ENCODE results near the gene ADAM23.

The ADAM23 gene

GRCh38 chr2:206430452-206430851 is 12.9 kb upstream of the ADAM23 start:
- Histone ChIP-seq H3K4me1 (ENCODE audit: insufficient read depth, low read length) (no peaks in the 10 kb centered on the region), H3K9ac (ENCODE audit: low read depth, low read length) (no peak overlapping the region)

GRCh38 chr2:206431439-206431838 is 11.9 kb upstream of the ADAM23 start:
- Histone ChIP-seq H3K36me3 (ENCODE audit: insufficient read depth, low read length) (no peaks in the 10 kb centered on the region), H3K4me1 (ENCODE audit: insufficient read depth, low read length) (no peaks in the 10 kb centered on the region), H3K9ac (ENCODE audit: low read depth, low read length) (no peak overlapping the region), H3K9me3 (ENCODE audit: control insufficient read depth, insufficient read depth, low read length) (no peaks in the 10 kb centered on the region)

More at GRCh38 chr2:206430452-206430851, 12.9 kb upstream of the ADAM23 start:
- no peaks in the 10 kb centered on the region for H3K9me3 ChIP-seq (ENCODE audit: control insufficient read depth, insufficient read depth, low read length)
- no peaks in the 10 kb centered on the region for H3K36me3 ChIP-seq (ENCODE audit: insufficient read depth, low read length)

- Histone ChIP-seq H3K9ac (ENCODE audit: low read depth, low read length) (no peak overlapping the region), H3K36me3 (ENCODE audit: insufficient read depth, low read length) (no peaks in the 10 kb centered on the region), H3K4me1 (ENCODE audit: insufficient read depth, low read length) (no peaks in the 10 kb centered on the region), H3K9me3 (ENCODE audit: control insufficient read depth, insufficient read depth, low read length) (no peaks in the 10 kb centered on the region)
Observed at GRCh38 chr2:206432193-206433082, 10.9 kb upstream of the ADAM23 start.

- no peak overlapping the region for H3K9ac ChIP-seq (ENCODE audit: low read depth, low read length)
- no peaks in the 10 kb centered on the region for H3K36me3 ChIP-seq (ENCODE audit: insufficient read depth, low read length)
Observed at GRCh38 chr2:206433190-206433589, 10.1 kb upstream of the ADAM23 start.

GRCh38 chr2:206433686-206434085 is 9.6 kb upstream of the ADAM23 start:
- H3K4me1 ChIP-seq (ENCODE audit: insufficient read depth, low read length), result peaks cover 7% of the 10 kb centered on the region; the same call in 1 of the 2 replicates
- H3K9ac ChIP-seq (ENCODE audit: low read depth, low read length), result no peak overlapping the region
- H3K9me3 ChIP-seq (ENCODE audit: control insufficient read depth, insufficient read depth, low read length), result no peaks in the 10 kb centered on the region
- H3K36me3 ChIP-seq (ENCODE audit: insufficient read depth, low read length), result no peaks in the 10 kb centered on the region

More at GRCh38 chr2:206433190-206433589, 10.1 kb upstream of the ADAM23 start:
- Histone ChIP-seq H3K9me3 (ENCODE audit: control insufficient read depth, insufficient read depth, low read length) (no peaks in the 10 kb centered on the region), H3K4me1 (ENCODE audit: insufficient read depth, low read length) (peaks cover 2% of the 10 kb centered on the region; the same call in 1 of the 2 replicates)

- Histone ChIP-seq H3K9me3 (ENCODE audit: control insufficient read depth, insufficient read depth, low read length) (no peaks in the 10 kb centered on the region), H3K4me1 (ENCODE audit: insufficient read depth, low read length) (peaks cover 7% of the 10 kb centered on the region; the same call in 1 of the 2 replicates), H3K36me3 (ENCODE audit: insufficient read depth, low read length) (no peaks in the 10 kb centered on the region), H3K9ac (ENCODE audit: low read depth, low read length) (no peak overlapping the region)
Observed at GRCh38 chr2:206435742-206436141, 7.6 kb upstream of the ADAM23 start.

- Histone ChIP-seq H3K36me3 (ENCODE audit: insufficient read depth, low read length) (no peaks in the 10 kb centered on the region), H3K9ac (ENCODE audit: low read depth, low read length) (no peak overlapping the region), H3K9me3 (ENCODE audit: control insufficient read depth, insufficient read depth, low read length) (no peaks in the 10 kb centered on the region), H3K4me1 (ENCODE audit: insufficient read depth, low read length) (peaks cover 7% of the 10 kb centered on the region; the same call in 1 of the 2 replicates)
Observed at GRCh38 chr2:206438196-206438724, 5.1 kb upstream of the ADAM23 start.

GRCh38 chr2:206442474-206442832 is 879 bp upstream of the ADAM23 start:
- H3K9ac ChIP-seq (ENCODE audit: low read depth, low read length), result peak overlapping the region; percentile 63; the same call in 1 of the 2 replicates
- H3K9me3 ChIP-seq (ENCODE audit: control insufficient read depth, insufficient read depth, low read length), result no peaks in the 10 kb centered on the region
- peaks cover 13% of the 10 kb centered on the region for H3K4me1 ChIP-seq (ENCODE audit: insufficient read depth, low read length)
- H3K36me3 ChIP-seq (ENCODE audit: insufficient read depth, low read length), result no peaks in the 10 kb centered on the region

- no peaks in the 10 kb centered on the region for H3K9me3 ChIP-seq (ENCODE audit: control insufficient read depth, insufficient read depth, low read length)
- no peaks in the 10 kb centered on the region for H3K36me3 ChIP-seq (ENCODE audit: insufficient read depth, low read length)
- peak overlapping the region; percentile 63 for H3K9ac ChIP-seq (ENCODE audit: low read depth, low read length)
- peaks cover 17% of the 10 kb centered on the region for H3K4me1 ChIP-seq (ENCODE audit: insufficient read depth, low read length)
Observed at GRCh38 chr2:206443735-206444527, 599 bp downstream of the ADAM23 start.

- peaks cover 17% of the 10 kb centered on the region for H3K4me1 ChIP-seq (ENCODE audit: insufficient read depth, low read length)
- no peak overlapping the region for H3K9ac ChIP-seq (ENCODE audit: low read depth, low read length)
- no peaks in the 10 kb centered on the region for H3K36me3 ChIP-seq (ENCODE audit: insufficient read depth, low read length)
- no peaks in the 10 kb centered on the region for H3K9me3 ChIP-seq (ENCODE audit: control insufficient read depth, insufficient read depth, low read length)
Observed at GRCh38 chr2:206445948-206446347, 2.6 kb downstream of the ADAM23 start.

- H3K9ac ChIP-seq (ENCODE audit: low read depth, low read length), result no peak overlapping the region
- H3K36me3 ChIP-seq (ENCODE audit: insufficient read depth, low read length), result no peaks in the 10 kb centered on the region
- no peaks in the 10 kb centered on the region; the same call in 1 of the 2 replicates for H3K9me3 ChIP-seq (ENCODE audit: control insufficient read depth, insufficient read depth, low read length)
- peaks cover 13% of the 10 kb centered on the region for H3K4me1 ChIP-seq (ENCODE audit: insufficient read depth, low read length)
Observed at GRCh38 chr2:206452242-206452641, 8.9 kb downstream of the ADAM23 start.

GRCh38 chr2:206452750-206453149 is 9.4 kb downstream of the ADAM23 start:
- Histone ChIP-seq H3K4me1 (ENCODE audit: insufficient read depth, low read length) (peaks cover 8% of the 10 kb centered on the region), H3K9me3 (ENCODE audit: control insufficient read depth, insufficient read depth, low read length) (no peaks in the 10 kb centered on the region; the same call in 1 of the 2 replicates), H3K36me3 (ENCODE audit: insufficient read depth, low read length) (no peaks in the 10 kb centered on the region), H3K9ac (ENCODE audit: low read depth, low read length) (no peak overlapping the region)

- H3K9ac ChIP-seq (ENCODE audit: low read depth, low read length), result no peak overlapping the region
- H3K9me3 ChIP-seq (ENCODE audit: control insufficient read depth, insufficient read depth, low read length), result no peaks in the 10 kb centered on the region; the same call in 1 of the 2 replicates
- H3K4me1 ChIP-seq (ENCODE audit: insufficient read depth, low read length), result no peaks in the 10 kb centered on the region
- H3K36me3 ChIP-seq (ENCODE audit: insufficient read depth, low read length), result no peaks in the 10 kb centered on the region
Observed at GRCh38 chr2:206456078-206456754, 12.9 kb downstream of the ADAM23 start.

- Histone ChIP-seq H3K4me1 (ENCODE audit: insufficient read depth, low read length) (0 out of 2 replicates have a peak, but pooled peaks cover 5% of the 10 kb centered on the region), H3K9ac (ENCODE audit: low read depth, low read length) (no peak overlapping the region), H3K36me3 (ENCODE audit: insufficient read depth, low read length) (no peaks in the 10 kb centered on the region), H3K9me3 (ENCODE audit: control insufficient read depth, insufficient read depth, low read length) (no peaks in the 10 kb centered on the region; the same call in 1 of the 2 replicates)
Observed at GRCh38 chr2:206457188-206457634, 13.9 kb downstream of the ADAM23 start.

All from ES-I3 (cell line).